Colonic mucosa (tissue), 4 donors: ENCODE results near the gene SLX4IP. TPM values are rescaled to one million over a fixed set of nuclear protein-coding genes. Genes with fewer than 3 reads are reported as not detected.

Experiments used
- DNase-seq: peaks from one replicate; pipeline ENCODE4 v3.0.0-alpha.2; 2020
- H3K27ac ChIP-seq: fragments of 200-600 bp; one replicate; pipeline ENCODE4 v1.8.0; 2021
- H3K27me3 ChIP-seq: fragments of 200-600 bp; one replicate; pipeline ENCODE4 v1.8.0; 2021
- H3K36me3 ChIP-seq: fragments of 200-600 bp; one replicate; pipeline ENCODE4 v1.8.0; 2021
- H3K4me1 ChIP-seq: fragments of 200-600 bp; one replicate; pipeline ENCODE4 v1.8.0; 2021; ENCODE audit warnings: mild to moderate bottlenecking
- H3K4me3 ChIP-seq: fragments of 200-600 bp; one replicate; pipeline ENCODE4 v1.8.0; 2021
- H3K9ac ChIP-seq, 2 donors: one replicate each; pipeline ENCODE4 v1.7.0; 2013; ENCODE audit warnings: control low read depth in 2 of 2, low read depth in 2 of 2, low read length in 2 of 2
- H3K9me3 ChIP-seq: fragments of 200-600 bp; one replicate; pipeline ENCODE4 v1.8.0; 2021
- intact Hi-C: fragments of 100-400 bp; cut with DNase I; formaldehyde crosslinking; loops from one replicate; pipeline ENCODE4 v1.14.1; 2022
- total RNA-seq, 2 donors: library from RNA; stranded (reverse); fragmentation: NEBNext Ultra II Directional in 1 of 2; extraction: Animal tissue kit (Norgen Biotek cat#: 25700) in 1 of 2; gene quantifications; one replicate each; pipeline ENCODE4 v1.2.1, GENCODE V29; 2021
- TF ChIP-seq, protein P1 (sequence below): fragments of 200-600 bp; IDR thresholded peaks from one replicate; pipeline ENCODE4 v1.8.0; 2022; ENCODE audit warnings: antibody characterized with exemption, mild to moderate bottlenecking
- donor health status: healthy.
- donor health status: DM: no; HTN: no; CAD: no.
- donor health status: DM: no; HTN: no; CAD: no.

The SLX4IP gene
- total RNA-seq, 2 donors from 2014 or later, result 5.0 to 8.8 TPM

DNA sequence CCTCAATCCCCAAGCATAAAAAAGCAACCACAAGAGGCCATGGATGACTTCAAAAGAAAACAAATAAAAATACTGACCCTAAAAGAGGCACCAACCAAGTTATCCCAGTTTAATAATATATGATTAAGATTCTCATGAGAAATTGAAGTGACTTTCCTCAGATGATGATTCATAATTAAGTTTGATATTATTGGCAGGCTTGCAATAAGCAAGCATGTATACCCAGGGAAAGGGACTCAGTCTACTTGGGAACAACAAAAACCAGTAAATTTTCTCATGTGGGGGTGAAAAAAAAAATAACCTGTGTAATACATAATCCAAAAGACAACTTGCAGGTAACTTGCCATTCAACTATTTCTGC lies 219.1 kb downstream of the SLX4IP start:
- Histone ChIP-seq H3K27me3 (no peaks in the 10 kb centered on the region), H3K27ac (peak overlapping the region; percentile 63), H3K36me3 (peaks cover 12% of the 10 kb centered on the region), H3K9me3 (no peaks in the 10 kb centered on the region), H3K4me3 (no peak overlapping the region), H3K4me1 (peaks cover 13% of the 10 kb centered on the region), H3K9ac (no peak overlapping the region)
- DNase-seq, result no peak
- intact Hi-C loops, result loop anchor here (10.0 kb wide), 1 partner anchor 99 kb away; no protein-coding TSS in a partner anchor
- TF ChIP-seq, protein P1, sequence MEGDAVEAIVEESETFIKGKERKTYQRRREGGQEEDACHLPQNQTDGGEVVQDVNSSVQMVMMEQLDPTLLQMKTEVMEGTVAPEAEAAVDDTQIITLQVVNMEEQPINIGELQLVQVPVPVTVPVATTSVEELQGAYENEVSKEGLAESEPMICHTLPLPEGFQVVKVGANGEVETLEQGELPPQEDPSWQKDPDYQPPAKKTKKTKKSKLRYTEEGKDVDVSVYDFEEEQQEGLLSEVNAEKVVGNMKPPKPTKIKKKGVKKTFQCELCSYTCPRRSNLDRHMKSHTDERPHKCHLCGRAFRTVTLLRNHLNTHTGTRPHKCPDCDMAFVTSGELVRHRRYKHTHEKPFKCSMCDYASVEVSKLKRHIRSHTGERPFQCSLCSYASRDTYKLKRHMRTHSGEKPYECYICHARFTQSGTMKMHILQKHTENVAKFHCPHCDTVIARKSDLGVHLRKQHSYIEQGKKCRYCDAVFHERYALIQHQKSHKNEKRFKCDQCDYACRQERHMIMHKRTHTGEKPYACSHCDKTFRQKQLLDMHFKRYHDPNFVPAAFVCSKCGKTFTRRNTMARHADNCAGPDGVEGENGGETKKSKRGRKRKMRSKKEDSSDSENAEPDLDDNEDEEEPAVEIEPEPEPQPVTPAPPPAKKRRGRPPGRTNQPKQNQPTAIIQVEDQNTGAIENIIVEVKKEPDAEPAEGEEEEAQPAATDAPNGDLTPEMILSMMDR, result no peak

DNA sequence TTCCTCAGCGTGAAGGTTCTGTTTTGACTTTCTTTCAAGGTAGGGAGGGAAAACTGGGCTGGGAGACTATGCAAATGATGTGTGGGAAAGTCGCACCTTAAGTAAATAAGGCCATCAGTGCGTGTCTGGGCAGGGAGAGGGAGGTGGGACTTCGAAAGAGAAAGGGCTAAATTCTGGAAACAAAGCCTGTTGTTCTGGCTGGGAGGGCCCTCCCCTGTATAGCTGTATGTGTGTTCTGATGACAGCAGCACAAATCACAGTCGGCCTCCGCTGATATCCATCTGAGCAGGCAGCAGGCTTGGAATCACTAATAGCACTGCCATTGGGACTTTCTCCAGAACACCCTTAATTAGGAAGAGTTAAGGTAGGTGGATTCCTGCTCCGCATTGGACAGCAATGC lies 219.5 kb downstream of the SLX4IP start:
- Histone ChIP-seq H3K27me3 (no peaks in the 10 kb centered on the region), H3K27ac (peak overlapping the region; percentile 63), H3K4me3 (no peak overlapping the region), H3K9me3 (no peaks in the 10 kb centered on the region), H3K4me1 (peaks cover 13% of the 10 kb centered on the region), H3K9ac (peak overlapping the region in 1 of 2 donors; percentile 53), H3K36me3 (peaks cover 10% of the 10 kb centered on the region)
- intact Hi-C loops, result loop anchor here (10.0 kb wide), 1 partner anchor 100 kb away; no protein-coding TSS in a partner anchor
- DNase-seq, result peak; percentile 64
- TF ChIP-seq, protein P1, result no peak

DNA sequence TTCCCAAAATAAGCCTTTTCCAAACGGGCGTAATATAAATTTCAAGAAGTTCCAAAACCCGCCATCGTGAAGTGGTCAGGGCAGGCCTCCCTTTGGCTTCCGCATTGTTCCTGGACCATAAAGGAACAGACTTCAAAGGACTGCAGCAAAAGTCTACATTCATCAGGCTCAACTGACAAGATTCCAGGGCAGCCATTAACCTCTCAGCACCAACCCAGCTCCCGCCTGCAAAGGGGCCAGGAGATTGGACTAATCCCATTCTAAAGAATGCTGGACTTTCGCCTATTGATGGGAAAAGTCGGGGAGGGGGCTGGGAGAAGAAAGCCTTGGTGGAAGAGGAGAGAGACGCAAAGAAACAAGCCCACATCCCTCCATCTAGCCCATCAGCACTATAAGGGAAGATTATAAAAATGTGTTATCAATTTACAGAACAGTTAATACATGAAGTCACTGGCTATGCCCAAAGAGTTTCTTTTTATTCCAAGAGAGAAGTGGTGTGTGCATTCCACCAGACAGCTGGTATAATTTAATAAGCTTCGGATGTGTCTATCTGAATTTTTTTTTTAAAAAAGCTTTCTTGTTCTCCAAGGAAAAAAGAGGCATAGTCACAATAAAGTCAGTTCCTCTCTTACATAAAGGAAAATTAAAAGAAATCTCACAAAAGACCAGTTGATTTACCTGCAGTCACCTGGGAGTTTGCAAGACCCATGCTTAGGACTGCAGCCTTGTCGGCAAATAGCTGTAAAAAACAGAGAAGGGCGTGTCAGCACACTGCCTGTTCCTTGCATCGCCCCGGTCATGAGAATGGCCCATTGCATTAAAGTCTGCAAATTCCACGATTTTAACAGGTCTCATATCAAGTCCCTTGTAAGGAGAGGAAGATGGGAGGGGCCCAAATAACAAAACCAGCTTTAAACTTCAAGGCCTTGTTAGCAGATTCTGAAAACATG lies 220.9 kb downstream of the SLX4IP start:
- TF ChIP-seq, protein P1, result no peak
- intact Hi-C loops, result loop anchor here (10.0 kb wide), 1 partner anchor 101 kb away; no protein-coding TSS in a partner anchor
- Histone ChIP-seq H3K4me3 (no peak overlapping the region), H3K4me1 (peaks cover 13% of the 10 kb centered on the region), H3K9me3 (no peaks in the 10 kb centered on the region), H3K36me3 (peaks cover 2% of the 10 kb centered on the region), H3K27me3 (no peaks in the 10 kb centered on the region), H3K9ac (peak overlapping the region in 1 of 2 donors; percentile 53), H3K27ac (no peak overlapping the region)
- no peak for DNase-seq

DNA sequence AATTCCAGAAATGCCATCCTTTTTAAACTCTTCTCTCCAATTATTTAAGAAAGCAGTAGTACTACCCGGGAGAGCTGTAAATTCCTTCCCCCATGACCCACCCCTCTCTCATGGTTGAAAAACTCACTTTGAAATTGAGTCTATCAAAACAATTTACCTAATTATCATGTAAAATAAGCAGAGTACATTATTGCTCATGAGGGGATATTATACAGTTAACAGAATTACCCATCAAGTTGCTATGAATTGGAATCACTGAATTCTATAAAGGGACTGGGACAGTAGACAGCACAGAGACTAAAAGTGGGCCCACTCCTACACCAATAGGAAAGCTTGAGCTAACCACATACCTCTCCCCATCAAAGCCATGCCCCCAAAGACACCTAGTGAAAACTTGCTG lies 222.3 kb downstream of the SLX4IP start:
- Histone ChIP-seq H3K27me3 (no peaks in the 10 kb centered on the region), H3K4me3 (no peak overlapping the region), H3K9me3 (no peaks in the 10 kb centered on the region), H3K4me1 (peaks cover 13% of the 10 kb centered on the region), H3K9ac (no peak overlapping the region), H3K36me3 (peaks cover 5% of the 10 kb centered on the region), H3K27ac (no peak overlapping the region)
- DNase-seq, result no peak
- TF ChIP-seq, protein P1, result no peak
- intact Hi-C loops, result loop anchor here (10.0 kb wide), 1 partner anchor 103 kb away; no protein-coding TSS in a partner anchor

DNA sequence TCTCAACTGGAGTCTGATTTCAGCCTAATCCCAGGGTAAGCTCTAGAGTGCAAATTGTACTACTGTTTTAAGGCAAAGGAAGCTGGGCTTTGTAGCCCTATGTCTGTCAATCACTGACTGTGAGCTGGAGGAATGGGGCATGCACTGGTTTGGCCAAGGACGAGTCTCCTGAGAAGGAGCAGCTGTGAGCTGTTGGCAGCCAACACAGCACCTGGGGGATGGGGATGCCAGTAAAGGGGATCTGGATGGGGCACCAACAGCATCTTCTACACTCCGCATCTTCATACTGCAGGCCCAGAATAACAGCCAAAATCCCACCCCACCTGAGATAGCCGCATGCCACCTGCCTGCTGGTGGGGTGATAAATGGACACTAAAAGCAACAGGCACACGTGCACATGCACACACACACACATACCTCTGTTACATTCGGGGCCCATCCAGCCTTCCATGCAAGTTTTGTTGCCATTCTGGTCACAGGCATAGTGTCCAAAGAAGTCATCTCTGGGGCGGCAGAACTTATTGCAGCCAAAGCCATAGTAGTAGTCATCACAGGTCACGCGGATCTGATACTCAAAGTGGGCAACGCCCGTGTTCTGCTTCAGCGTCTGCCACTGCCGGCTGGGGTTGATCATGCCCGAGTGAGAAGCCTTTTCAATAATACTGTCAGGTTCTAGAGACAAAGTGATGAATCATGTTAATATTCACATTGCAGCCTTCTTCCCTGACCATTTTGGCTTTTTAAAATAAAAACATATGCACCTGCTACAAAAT lies 223.1 kb downstream of the SLX4IP start:
- TF ChIP-seq, protein P1, result no peak
- Histone ChIP-seq H3K27ac (no peak overlapping the region), H3K36me3 (peaks cover 7% of the 10 kb centered on the region), H3K4me3 (no peak overlapping the region), H3K27me3 (no peaks in the 10 kb centered on the region), H3K9ac (no peak overlapping the region), H3K4me1 (peaks cover 13% of the 10 kb centered on the region), H3K9me3 (no peaks in the 10 kb centered on the region)
- DNase-seq, result no peak
- intact Hi-C loops, result loop anchor here (10.0 kb wide), 1 partner anchor 103 kb away; no protein-coding TSS in a partner anchor
